IMR-90 (cell line): ENCODE measurements around the gene MAN2A1. TPM values are rescaled to one million over a fixed set of nuclear protein-coding genes. Genes with fewer than 3 reads are reported as not detected.

ENCODE experiments used
- ATAC-seq: fragments of 200-7000 bp; cut with Tn5 transposase; 2 replicates; pipeline ENCODE4 v1.9.1; 2020; ENCODE audit warnings: low read depth, mild to moderate bottlenecking, moderate library complexity
- BruUV-seq: library from RNA; stranded (reverse); fragments of 400-500 nt; replicated peaks from 2 replicates; lab custom pipeline; 2021; lab: Mats Ljungman, UMichigan
- CTCF ChIA-PET: fragments of 300-600 bp; formaldehyde crosslinking; extraction: SDS; loops from one replicate; lab custom pipeline; 2021; ENCODE audit warnings: antibody characterized with exemption; lab: Yijun Ruan, JAX
- POLR2A ChIA-PET: fragments of 300-600 bp; sonication (Branson Sonifier 250); formaldehyde crosslinking; loops from one replicate; lab custom pipeline; 2022; ENCODE audit warnings: antibody characterized with exemption; ENCODE audit not compliant: unreplicated experiment; lab: Charles Lee
- DNase-seq: peaks from one replicate; pipeline ENCODE4 v3.0.0; 2013
- H2AFZ ChIP-seq: replicated peaks from 2 replicates; pipeline ENCODE3; 2013; ENCODE audit warnings: low read length, mild to moderate bottlenecking; ENCODE audit not compliant: poor library complexity
- H2AK5ac ChIP-seq: 2 replicates; pipeline ENCODE4 v1.6.1; 2013; ENCODE audit warnings: low read depth, low read length, inconsistent platforms
- H2AK9ac ChIP-seq: replicated peaks from 2 replicates; pipeline ENCODE3; 2013; ENCODE audit warnings: mild to moderate bottlenecking, low read depth, low read length, moderate library complexity; ENCODE audit not compliant: poor library complexity
- H2BK120ac ChIP-seq: 2 replicates; pipeline ENCODE4 v1.6.1; 2013; ENCODE audit warnings: low read depth, low read length, inconsistent platforms
- H2BK15ac ChIP-seq: 3 replicates; pipeline ENCODE4 v1.6.1; 2013; ENCODE audit warnings: low read depth, low read length, inconsistent platforms
- H2BK20ac ChIP-seq: 2 replicates; pipeline ENCODE4 v1.6.1; 2013; ENCODE audit warnings: low read depth, mild to moderate bottlenecking, inconsistent platforms, low read length, moderate library complexity
- H2BK5ac ChIP-seq: 2 replicates; pipeline ENCODE4 v1.6.1; 2013; ENCODE audit warnings: mild to moderate bottlenecking, low read depth, low read length, inconsistent platforms; ENCODE audit not compliant: poor library complexity, severe bottlenecking
- H3K14ac ChIP-seq: replicated peaks from 2 replicates; pipeline ENCODE4 v1.6.1; 2013; ENCODE audit warnings: low read depth, low read length, inconsistent platforms
- H3K18ac ChIP-seq: 2 replicates; pipeline ENCODE4 v1.6.1; 2013; ENCODE audit warnings: low read depth, low read length, control low read depth
- H3K23ac ChIP-seq: 2 replicates; pipeline ENCODE4 v1.6.1; 2013; ENCODE audit warnings: low read depth, low read length, inconsistent platforms
- H3K27ac ChIP-seq: 2 replicates; pipeline ENCODE4 v1.5.1; 2013; ENCODE audit warnings: mild to moderate bottlenecking, control low read depth, low read length; ENCODE audit not compliant: insufficient read depth
- H3K27me3 ChIP-seq: 2 replicates; pipeline ENCODE4 v1.6.1; 2013; ENCODE audit warnings: low read length; ENCODE audit not compliant: control insufficient read depth, insufficient read depth
- H3K36me3 ChIP-seq: 2 replicates; pipeline ENCODE4 v1.6.1; 2013; ENCODE audit warnings: low read length, mixed read lengths; ENCODE audit not compliant: control insufficient read depth, insufficient read depth
- H3K4ac ChIP-seq: 2 replicates; pipeline ENCODE4 v1.6.1; 2013; ENCODE audit warnings: low read depth, low read length, inconsistent platforms
- H3K4me1 ChIP-seq: 2 replicates; pipeline ENCODE4 v1.6.1; 2013; ENCODE audit warnings: low read length, mixed read lengths; ENCODE audit not compliant: control insufficient read depth, insufficient read depth
- H3K4me2 ChIP-seq: 2 replicates; pipeline ENCODE4 v1.6.1; 2013; ENCODE audit warnings: low read depth, mild to moderate bottlenecking, control low read depth, low read length, moderate library complexity
- H3K4me3 ChIP-seq: 2 replicates; pipeline ENCODE4 v1.5.1; 2013; ENCODE audit warnings: low read depth, mild to moderate bottlenecking, control low read depth, low read length, moderate library complexity; ENCODE audit not compliant: insufficient read depth
- H3K56ac ChIP-seq: 2 replicates; pipeline ENCODE4 v1.6.1; 2013; ENCODE audit warnings: low read length, inconsistent platforms; ENCODE audit not compliant: insufficient read depth; ENCODE audit errors: extremely low read depth
- H3K79me1 ChIP-seq, 2 experiments: 2 replicates each; pipeline ENCODE4 v1.6.1; 2013; ENCODE audit warnings: low read length in 2 of 2, inconsistent platforms in 1 of 2, low read depth in 1 of 2
- H3K9ac ChIP-seq: 2 replicates; pipeline ENCODE4 v1.6.1; 2013; ENCODE audit warnings: low read depth, low read length, control low read depth
- H3K9me1 ChIP-seq: 2 replicates; pipeline ENCODE4 v1.6.1; 2013; ENCODE audit warnings: low read length, inconsistent platforms; ENCODE audit not compliant: insufficient read depth
- H3K9me3 ChIP-seq: 2 replicates; pipeline ENCODE4 v1.6.1; 2013; ENCODE audit warnings: low read length; ENCODE audit not compliant: control insufficient read depth, insufficient read depth
- H4K20me1 ChIP-seq: 2 replicates; pipeline ENCODE4 v1.6.1; 2013; ENCODE audit warnings: low read length, inconsistent platforms; ENCODE audit not compliant: insufficient read depth
- H4K5ac ChIP-seq: 2 replicates; pipeline ENCODE4 v1.6.1; 2013; ENCODE audit warnings: mild to moderate bottlenecking, low read depth, low read length, control low read depth
- H4K8ac ChIP-seq, 2 experiments: 2 replicates each; pipeline ENCODE4 v1.6.1; 2013; ENCODE audit warnings: low read depth in 2 of 2, low read length in 2 of 2, control low read depth in 1 of 2, inconsistent platforms in 1 of 2
- H4K91ac ChIP-seq: 2 replicates; pipeline ENCODE4 v1.6.1; 2013; ENCODE audit warnings: low read depth, low read length, inconsistent platforms; ENCODE audit not compliant: insufficient read depth
- BHLHE40 ChIP-seq: fragments of 150-350 bp; IDR thresholded peaks from 2 replicates; pipeline ENCODE4 v1.6.1; 2016; ENCODE audit warnings: mild to moderate bottlenecking, low read depth, low read length
- CHD1 ChIP-seq: IDR thresholded peaks from 2 replicates; pipeline ENCODE4 v1.6.1; 2012; ENCODE audit warnings: low read depth, low read length, improper control_type of control experiment
- CTCF ChIP-seq: conservative IDR thresholded peaks from 2 replicates; pipeline ENCODE4 v1.5.1; 2012; ENCODE audit warnings: mild to moderate bottlenecking, low read depth, low read length, improper control_type of control experiment
- ELK1 ChIP-seq: fragments of 150-350 bp; IDR thresholded peaks from 2 replicates; pipeline ENCODE4 v1.6.1; 2016; ENCODE audit warnings: low read depth, mild to moderate bottlenecking, low read length, moderate library complexity, borderline replicate concordance
- FOS ChIP-seq: fragments of 150-350 bp; IDR thresholded peaks from 2 replicates; pipeline ENCODE4 v1.6.1; 2016; ENCODE audit warnings: low read depth, low read length
- MAFK ChIP-seq: IDR thresholded peaks from 2 replicates; pipeline ENCODE4 v1.6.1; 2012; ENCODE audit warnings: low read depth, low read length, improper control_type of control experiment
- MAZ ChIP-seq: IDR thresholded peaks from 2 replicates; pipeline ENCODE4 v1.6.1; 2012; ENCODE audit warnings: low read depth, mild to moderate bottlenecking, low read length, improper control_type of control experiment, moderate library complexity, borderline replicate concordance
- MXI1 ChIP-seq: IDR thresholded peaks from 2 replicates; pipeline ENCODE4 v1.6.1; 2012; ENCODE audit warnings: low read depth, mild to moderate bottlenecking, low read length, moderate library complexity, borderline replicate concordance
- NFE2L2 ChIP-seq: fragments of 150-350 bp; IDR thresholded peaks from 2 replicates; pipeline ENCODE4 v1.6.1; 2016; ENCODE audit warnings: low read depth, mild to moderate bottlenecking, low read length
- POLR2A ChIP-seq: IDR thresholded peaks from 2 replicates; pipeline ENCODE4 v1.6.1; 2012; ENCODE audit warnings: mild to moderate bottlenecking, low read depth, low read length
- RAD21 ChIP-seq: IDR thresholded peaks from 2 replicates; pipeline ENCODE4 v1.6.1; 2012; ENCODE audit warnings: low read length, improper control_type of control experiment
- RCOR1 ChIP-seq: IDR thresholded peaks from 2 replicates; pipeline ENCODE4 v1.6.1; 2012; ENCODE audit warnings: mild to moderate bottlenecking, low read length, improper control_type of control experiment; ENCODE audit not compliant: insufficient replicate concordance
- RFX5 ChIP-seq: IDR thresholded peaks from 2 replicates; pipeline ENCODE4 v1.8.0; 2012; ENCODE audit warnings: low read depth, mild to moderate bottlenecking, low read length, moderate library complexity
- SMC3 ChIP-seq: fragments of 150-350 bp; IDR thresholded peaks from 2 replicates; pipeline ENCODE4 v1.6.1; 2016; ENCODE audit warnings: low read depth, mild to moderate bottlenecking, antibody characterized with exemption, low read length, moderate library complexity
- USF2 ChIP-seq: fragments of 150-350 bp; IDR thresholded peaks from 2 replicates; pipeline ENCODE4 v1.6.1; 2017; ENCODE audit warnings: mild to moderate bottlenecking, antibody characterized with exemption, low read length, low read depth
- WGBS, 2 experiments: methylation state at CpG; one replicate each; pipeline versions ENCODE4 v1.1.5 to v1.1.7; 2013; ENCODE audit warnings: missing lambda C conversion rate in 2 of 2; ENCODE audit not compliant: insufficient read length in 1 of 2; ENCODE audit errors: extremely low coverage in 2 of 2; 5-methylcytosine and 5-hydroxymethylcytosine counted together
- dilution Hi-C: fragments of 300-500 bp; cut with HindIII; formaldehyde crosslinking; loops from one replicate; pipeline ENCODE4 v1.14.3; 2018; ENCODE audit warnings: low sequenced_read_pairs; ENCODE audit not compliant: unreplicated experiment
- in situ Hi-C: fragments of 300-500 bp; cut with MboI; formaldehyde crosslinking; loops from 3 replicates; pipeline ENCODE4 v1.14.3; 2019; ENCODE audit warnings: low sequenced_read_pairs, inconsistent platforms, mixed read lengths
- intact Hi-C: fragments of 100-400 bp; cut with micrococcal nuclease; formaldehyde crosslinking; loops from 2 replicates; pipeline ENCODE4 v1.10.0; 2022
- polyA plus RNA-seq, 3 experiments: library from polyadenylated mRNA; depleted of rRNA; stranded (reverse); fragments of >200 nt; gene quantifications; 2 replicates each; pipeline ENCODE4 v1.2.3, GENCODE V29; 2012; ENCODE audit warnings: low replicate concordance in 1 of 3
- total RNA-seq: library from RNA; depleted of rRNA; stranded (reverse); fragments of >200 nt; gene quantifications from 2 replicates; pipeline ENCODE4 v1.2.3, GENCODE V29; 2012

Gene MAN2A1
- total and polyA plus RNA-seq, 2 of the 4 experiments (the other 2 are of a cell fraction), result 16.4 to 29.6 TPM

- dilution Hi-C loops (no loop called here), intact Hi-C loops (no loop called here), in situ Hi-C loops (no loop called here)
- Histone ChIP-seq H3K27me3 (no peaks in the 10 kb centered on the region), H3K9me3 (no peaks in the 10 kb centered on the region), H2BK15ac (no peak overlapping the region), H4K20me1 (no peaks in the 10 kb centered on the region), H3K56ac (no peak overlapping the region), H2BK20ac (no peak overlapping the region), H3K79me1 (no peaks in the 10 kb centered on the region), H3K27ac (no peak overlapping the region), H3K4me2 (no peak overlapping the region), H4K8ac (no peak overlapping the region), H2BK120ac (no peak overlapping the region), H3K9me1 (no peaks in the 10 kb centered on the region; the same call in 1 of the 2 replicates), H2AFZ (no peak overlapping the region), H3K36me3 (no peaks in the 10 kb centered on the region), H2AK9ac (no peak overlapping the region), H2AK5ac (no peak overlapping the region), H3K4me1 (no peaks in the 10 kb centered on the region), H3K4ac (no peak overlapping the region), H3K9ac (no peak overlapping the region), H4K91ac (no peak overlapping the region), H2BK5ac (no peak overlapping the region), H3K4me3 (no peak overlapping the region), H3K23ac (no peak overlapping the region), H3K14ac (no peak overlapping the region), H3K18ac (no peak overlapping the region), H4K5ac (no peak overlapping the region)
- DNase-seq, result no peak
- CTCF ChIA-PET, result interaction anchor here (0.6 kb wide), 1 partner anchor 978 kb away, joined by 3 read pairs; no protein-coding TSS in a partner anchor
- no TSS peak for BruUV-seq
- no peak for TF ChIP-seq RAD21
- TF ChIP-seq RFX5, result no peak
- no peak for TF ChIP-seq RCOR1
- TF ChIP-seq USF2, result no peak
- TF ChIP-seq MXI1, result no peak
- no peak for TF ChIP-seq POLR2A
- TF ChIP-seq CTCF, result no peak
- TF ChIP-seq NFE2L2, result no peak
- no peak for TF ChIP-seq MAFK
- no peak for TF ChIP-seq ELK1
- TF ChIP-seq FOS, result no peak
- no peak for TF ChIP-seq BHLHE40
- TF ChIP-seq SMC3, result no peak
- TF ChIP-seq CHD1, result no peak
- no peak for TF ChIP-seq MAZ
- POLR2A ChIA-PET, result interaction anchor here (0.7 kb wide), 1 partner anchor 550 kb away, joined by 5 read pairs; no protein-coding TSS in a partner anchor
- whole genome bisulfite sequencing, 2 experiments, result no CpG with 5 or more reads among the region's 4 CpGs
- no peak for ATAC-seq
Measured at GRCh38 chr5:109649318-109649717, 40.4 kb upstream of the MAN2A1 start.
